HEK293 (cell line): ENCODE results near the gene METTL5.
"Not testable (repeated sequence)": the region's sequence is repeated elsewhere in the genome, so short reads cannot be mapped to it uniquely, and the experiment has no call there.

Experiments
- CTCF ChIA-PET: fragments of 350-600 bp; formaldehyde crosslinking; extraction: SDS; loops from one replicate; lab custom pipeline; 2021; ENCODE audit warnings: antibody characterized with exemption; lab: Yijun Ruan, JAX
- POLR2A ChIA-PET: fragments of 300-600 bp; formaldehyde crosslinking; extraction: SDS; loops from one replicate; lab custom pipeline; 2020; ENCODE audit warnings: antibody characterized with exemption, inconsistent platforms; lab: Yijun Ruan, JAX
- H3K27ac ChIP-seq: fragments of 200-500 bp; sonication (Bioruptor generic); 2 replicates; pipeline ENCODE4 v1.5.1; 2014; ENCODE audit warnings: low read depth, low read length, control low read depth, inconsistent platforms; ENCODE audit errors: extremely low read depth
- H3K36me3 ChIP-seq, 2 experiments: fragments of 200-500 bp in 1 of 2; sonication (Bioruptor generic) in 1 of 2; 1 replicate in 1 of 2; 2 replicates in 1 of 2; pipeline ENCODE4 v1.5.1; 2014 to 2017; ENCODE audit warnings: inconsistent platforms in 2 of 2, low read length in 2 of 2; ENCODE audit not compliant: control insufficient read depth in 2 of 2, insufficient read depth in 1 of 2
- H3K4me1 ChIP-seq: fragments of 200-500 bp; sonication (Bioruptor generic); 2 replicates; pipeline ENCODE4 v1.5.1; 2014; ENCODE audit warnings: mild to moderate bottlenecking, low read length, inconsistent platforms; ENCODE audit not compliant: control insufficient read depth, insufficient read depth
- H3K4me3 ChIP-seq: 2 replicates; pipeline ENCODE4 v1.5.1; 2011; ENCODE audit warnings: low read depth, mild to moderate bottlenecking, control low read depth, low read length, moderate library complexity
- H3K9me3 ChIP-seq: fragments of 200-500 bp; sonication (Bioruptor generic); 2 replicates; pipeline ENCODE4 v1.5.1; 2014; ENCODE audit warnings: low read depth, low read length, inconsistent platforms; ENCODE audit not compliant: control insufficient read depth, insufficient read depth
- INSM2 ChIP-seq: fragments of 450-650 bp; formaldehyde crosslinking; IDR thresholded peaks from 2 replicates; pipeline ENCODE4 v1.5.1; 2016; ENCODE audit warnings: missing biosample characterization, missing genetic modification characterization
- ZNF146 ChIP-seq: fragments of 450-650 bp; formaldehyde crosslinking; IDR thresholded peaks from 2 replicates; pipeline ENCODE4 v1.5.1; 2016; ENCODE audit warnings: missing biosample characterization, missing genetic modification characterization
- ZNF184 ChIP-seq: fragments of 450-650 bp; IDR thresholded peaks from 2 replicates; pipeline ENCODE4 v1.5.1; 2018; ENCODE audit warnings: missing biosample characterization, mild to moderate bottlenecking, missing genetic modification characterization
- ZNF2 ChIP-seq: fragments of 450-650 bp; formaldehyde crosslinking; IDR thresholded peaks from 2 replicates; pipeline ENCODE4 v1.5.1; 2016; ENCODE audit warnings: missing biosample characterization, missing genetic modification characterization
- ZNF202 ChIP-seq: fragments of 450-650 bp; formaldehyde crosslinking; IDR thresholded peaks from 2 replicates; pipeline ENCODE4 v1.5.1; 2016; ENCODE audit warnings: missing biosample characterization, missing genetic modification characterization, borderline replicate concordance
- ZNF280D ChIP-seq: fragments of 450-650 bp; formaldehyde crosslinking; IDR thresholded peaks from 2 replicates; pipeline ENCODE4 v1.5.1; 2016; ENCODE audit warnings: missing biosample characterization, missing genetic modification characterization
- ZNF354C ChIP-seq: fragments of 450-650 bp; formaldehyde crosslinking; IDR thresholded peaks from 2 replicates; pipeline ENCODE4 v1.5.1; 2016; ENCODE audit warnings: missing biosample characterization, missing genetic modification characterization, low read depth, borderline replicate concordance
- ZNF366 ChIP-seq: fragments of 450-650 bp; formaldehyde crosslinking; conservative IDR thresholded peaks from 2 replicates; pipeline ENCODE4 v1.5.1; 2016; ENCODE audit warnings: missing biosample characterization, missing genetic modification characterization
- ZNF544 ChIP-seq: fragments of 450-650 bp; formaldehyde crosslinking; IDR thresholded peaks from 2 replicates; pipeline ENCODE4 v1.5.0; 2017; ENCODE audit warnings: missing biosample characterization, missing genetic modification characterization
- ZNF580 ChIP-seq: fragments of 450-650 bp; formaldehyde crosslinking; IDR thresholded peaks from 2 replicates; pipeline ENCODE4 v1.5.1; 2016; ENCODE audit warnings: missing biosample characterization, missing genetic modification characterization
- ZNF629 ChIP-seq: fragments of 450-650 bp; formaldehyde crosslinking; IDR thresholded peaks from 2 replicates; pipeline ENCODE4 v1.5.1; 2017; ENCODE audit warnings: missing biosample characterization, missing genetic modification characterization
- ZNF639 ChIP-seq: fragments of 450-650 bp; formaldehyde crosslinking; IDR thresholded peaks from 2 replicates; pipeline ENCODE4 v1.5.1; 2016; ENCODE audit warnings: missing biosample characterization, missing genetic modification characterization

Gene METTL5

GRCh38 chr2:169817369-169817768, 7.3 kb downstream of the METTL5 start:
- H3K36me3 ChIP-seq: peaks cover 30 to 77% of the 10 kb centered on the region in 2 experiments
- TF ChIP-seq ZNF580 (tag by site-specific recombination) (0 out of 2 replicates have a peak, but pooled peaks have one; percentile 60), ZNF146 (tag by site-specific recombination) (peak; percentile 97), ZNF202 (0 out of 2 replicates have a peak, but pooled peaks have one; percentile 38), ZNF280D (0 out of 2 replicates have a peak, but pooled peaks have one; percentile 41)
- TF ChIP-seq, all 188 proteins: peak for 4; not testable (repeated sequence) for 184
- POLR2A ChIA-PET, H3K9me3 ChIP-seq, H3K4me1 ChIP-seq, H3K27ac ChIP-seq, H3K4me3 ChIP-seq: not testable (repeated sequence)
- CTCF ChIA-PET: interaction anchor here (0.9 kb wide), 1 partner anchor 111 kb away, joined by 4 read pairs; no protein-coding TSS in a partner anchor

GRCh38 chr2:169816961-169817360, 7.7 kb downstream of the METTL5 start:
- H3K27ac ChIP-seq, H3K4me1 ChIP-seq, H3K9me3 ChIP-seq, H3K4me3 ChIP-seq, POLR2A ChIA-PET, CTCF ChIA-PET: not testable (repeated sequence)
- H3K36me3 ChIP-seq: peaks cover 34 to 81% of the 10 kb centered on the region in 2 experiments

GRCh38 chr2:169815849-169816248, 8.9 kb downstream of the METTL5 start:
- POLR2A ChIA-PET: interaction anchor here (1.4 kb wide), 1 partner anchor 9 kb away, joined by 6 read pairs; the partner anchor contains the start of gene METTL5
- no peaks in the 10 kb centered on the region for H3K9me3 ChIP-seq
- CTCF ChIA-PET: no interaction called here
- no peaks in the 10 kb centered on the region; the same call in 1 of the 2 replicates for H3K4me1 ChIP-seq
- TF ChIP-seq ZNF184 (tag by site-specific recombination) (peak; percentile 63), ZNF629 (tag by site-specific recombination) (peak; percentile 47), INSM2 (tag by site-specific recombination) (peak; percentile 26; the same call in 1 of the 2 replicates), ZNF639 (tag by site-specific recombination) (peak; percentile 21; the same call in 1 of the 2 replicates), ZNF354C (tag by site-specific recombination) (no peak), ZNF544 (tag by site-specific recombination) (no peak), ZNF2 (tag by site-specific recombination) (no peak), ZNF366 (tag by site-specific recombination) (peak; percentile 41; the same call in 1 of the 2 replicates)
- TF ChIP-seq, all 188 proteins: peak for 5
- peaks cover 37 to 82% of the 10 kb centered on the region in 2 experiments for H3K36me3 ChIP-seq
- H3K27ac ChIP-seq: no peak overlapping the region
- H3K4me3 ChIP-seq: no peak overlapping the region
